Measurements from ENCODE around the gene SDCBP2. TPM values are rescaled to one million over a fixed set of nuclear protein-coding genes. Genes with fewer than 3 reads are reported as not detected.

The SDCBP2 gene
- polyA plus RNA-seq, 1 of the 3 experiments (the other 2 are of a cell fraction) = 3.0 TPM

- Histone ChIP-seq H3K9ac (no peak overlapping the region), H4K20me1 (ENCODE audit: insufficient read depth) (no peaks in the 10 kb centered on the region), H3K4me3 (ENCODE audit: low read depth in 2 of 2, low read length in 1 of 2) (no peak overlapping the region), H3F3A (replicated peaks; ENCODE audit: insufficient read depth) (peaks cover 3% of the 10 kb centered on the region), H3K27ac (ENCODE audit: low read depth in 2 of 2, low read length in 1 of 2) (no peak overlapping the region), H3K4me2 (no peak overlapping the region), H3K9me3 (no peaks in the 10 kb centered on the region), H3K36me3 (replicated peaks in 1 of 2; ENCODE audit: control insufficient read depth in 1 of 2, insufficient read depth in 2 of 2, low read length in 1 of 2) (no peaks in the 10 kb centered on the region), H3K79me2 (ENCODE audit: insufficient read depth) (no peaks in the 10 kb centered on the region), H3K27me3 (ENCODE audit: insufficient read depth) (no peaks in the 10 kb centered on the region), H2AFZ (ENCODE audit: low read depth) (no peak overlapping the region), H3K4me1 (ENCODE audit: control insufficient read depth in 1 of 2, insufficient read depth in 2 of 2, low read depth in 1 of 2, low read length in 1 of 2) (peaks cover 0 to 6% of the 10 kb centered on the region in 2 experiments; a peak in 1 of 4 replicates), H3K9me2 (no peaks in the 10 kb centered on the region)
- POLR2A ChIA-PET = no interaction called here
- DNase-seq = no peak
- TF ChIP-seq GATA2 (CRISPR knock-in tag; IDR thresholded peaks at IDR 0.05) = no peak
- TF ChIP-seq SIN3A (IDR thresholded peaks at IDR 0.05; ENCODE audit: borderline replicate concordance, low read depth, low read length) = no peak
- no peak for TF ChIP-seq RAD21 (IDR thresholded peaks at IDR 0.05; ENCODE audit: low read length)
- TF ChIP-seq FOSL2 (IDR thresholded peaks at IDR 0.05; ENCODE audit: borderline replicate concordance, low read depth) = no peak
- TF ChIP-seq CHD2 (IDR thresholded peaks at IDR 0.05; ENCODE audit: low read length, partially characterized antibody) = no peak
- no peak for TF ChIP-seq USF2 (IDR thresholded peaks at IDR 0.05; ENCODE audit: borderline replicate concordance, low read depth, low read length)
- TF ChIP-seq, protein P1, sequence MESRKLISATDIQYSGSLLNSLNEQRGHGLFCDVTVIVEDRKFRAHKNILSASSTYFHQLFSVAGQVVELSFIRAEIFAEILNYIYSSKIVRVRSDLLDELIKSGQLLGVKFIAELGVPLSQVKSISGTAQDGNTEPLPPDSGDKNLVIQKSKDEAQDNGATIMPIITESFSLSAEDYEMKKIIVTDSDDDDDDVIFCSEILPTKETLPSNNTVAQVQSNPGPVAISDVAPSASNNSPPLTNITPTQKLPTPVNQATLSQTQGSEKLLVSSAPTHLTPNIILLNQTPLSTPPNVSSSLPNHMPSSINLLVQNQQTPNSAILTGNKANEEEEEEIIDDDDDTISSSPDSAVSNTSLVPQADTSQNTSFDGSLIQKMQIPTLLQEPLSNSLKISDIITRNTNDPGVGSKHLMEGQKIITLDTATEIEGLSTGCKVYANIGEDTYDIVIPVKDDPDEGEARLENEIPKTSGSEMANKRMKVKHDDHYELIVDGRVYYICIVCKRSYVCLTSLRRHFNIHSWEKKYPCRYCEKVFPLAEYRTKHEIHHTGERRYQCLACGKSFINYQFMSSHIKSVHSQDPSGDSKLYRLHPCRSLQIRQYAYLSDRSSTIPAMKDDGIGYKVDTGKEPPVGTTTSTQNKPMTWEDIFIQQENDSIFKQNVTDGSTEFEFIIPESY (IDR thresholded peaks at IDR 0.05; ENCODE audit: borderline replicate concordance, low read depth) = no peak
- TF ChIP-seq TCF12 (IDR thresholded peaks at IDR 0.05) = no peak
- TF ChIP-seq JUND (IDR thresholded peaks at IDR 0.05) = no peak
- TF ChIP-seq RFX5 (IDR thresholded peaks at IDR 0.05; ENCODE audit: low read length) = no peak
- no peak for TF ChIP-seq YY1 (IDR thresholded peaks at IDR 0.05; ENCODE audit: low read depth)
- TF ChIP-seq NRF1 (IDR thresholded peaks at IDR 0.05; ENCODE audit: low read depth, low read length) = no peak
- no peak for TF ChIP-seq EP300 (IDR thresholded peaks at IDR 0.05; ENCODE audit: borderline replicate concordance in 1 of 2, low read depth in 1 of 2, low read length in 1 of 2)
- TF ChIP-seq SMC3 (IDR thresholded peaks at IDR 0.05; ENCODE audit: low read depth, low read length) = no peak
- TF ChIP-seq ELF1 (IDR thresholded peaks at IDR 0.05) = no peak
- TF ChIP-seq EZH2phosphoT487 (IDR thresholded peaks at IDR 0.05; ENCODE audit: borderline replicate concordance, low read depth) = no peak
- no peak for TF ChIP-seq RCOR1 (IDR thresholded peaks at IDR 0.05; ENCODE audit: low read length)
- 86% methylated on average over 9 of the region's 9 CpGs for WGBS (ENCODE audit: low lambda C conversion rate)
- CTCF ChIA-PET = no interaction called here
Observed at GRCh38 chr20:1286267-1287024, 42.5 kb downstream of the SDCBP2 start.
